GM21619 (cell line): ENCODE results near the gene RGS3.

Experiments
- ATAC-seq: cut with Tn5 transposase; IDR thresholded peaks from one replicate; pipeline ENCODE4 v1.9.1; 2021; ENCODE audit not compliant: unreplicated experiment

The RGS3 gene

DNA sequence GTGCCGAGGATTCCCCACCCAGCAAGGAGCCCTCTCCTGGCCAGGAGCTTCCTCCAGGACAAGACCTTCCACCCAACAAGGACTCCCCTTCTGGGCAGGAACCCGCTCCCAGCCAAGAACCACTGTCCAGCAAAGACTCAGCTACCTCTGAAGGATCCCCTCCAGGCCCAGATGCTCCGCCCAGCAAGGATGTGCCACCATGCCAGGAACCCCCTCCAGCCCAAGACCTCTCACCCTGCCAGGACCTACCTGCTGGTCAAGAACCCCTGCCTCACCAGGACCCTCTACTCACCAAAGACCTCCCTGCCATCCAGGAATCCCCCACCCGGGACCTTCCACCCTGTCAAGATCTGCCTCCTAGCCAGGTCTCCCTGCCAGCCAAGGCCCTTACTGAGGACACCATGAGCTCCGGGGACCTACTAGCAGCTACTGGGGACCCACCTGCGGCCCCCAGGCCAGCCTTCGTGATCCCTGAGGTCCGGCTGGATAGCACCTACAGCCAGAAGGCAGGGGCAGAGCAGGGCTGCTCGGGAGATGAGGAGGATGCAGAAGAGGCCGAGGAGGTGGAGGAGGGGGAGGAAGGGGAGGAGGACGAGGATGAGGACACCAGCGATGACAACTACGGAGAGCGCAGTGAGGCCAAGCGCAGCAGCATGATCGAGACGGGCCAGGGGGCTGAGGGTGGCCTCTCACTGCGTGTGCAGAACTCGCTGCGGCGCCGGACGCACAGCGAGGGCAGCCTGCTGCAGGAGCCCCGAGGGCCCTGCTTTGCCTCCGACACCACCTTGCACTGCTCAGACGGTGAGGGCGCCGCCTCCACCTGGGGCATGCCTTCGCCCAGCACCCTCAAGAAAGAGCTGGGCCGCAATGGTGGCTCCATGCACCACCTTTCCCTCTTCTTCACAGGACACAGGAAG is 120.2 kb downstream of the RGS3 start:
- ATAC-seq = no peak

DNA sequence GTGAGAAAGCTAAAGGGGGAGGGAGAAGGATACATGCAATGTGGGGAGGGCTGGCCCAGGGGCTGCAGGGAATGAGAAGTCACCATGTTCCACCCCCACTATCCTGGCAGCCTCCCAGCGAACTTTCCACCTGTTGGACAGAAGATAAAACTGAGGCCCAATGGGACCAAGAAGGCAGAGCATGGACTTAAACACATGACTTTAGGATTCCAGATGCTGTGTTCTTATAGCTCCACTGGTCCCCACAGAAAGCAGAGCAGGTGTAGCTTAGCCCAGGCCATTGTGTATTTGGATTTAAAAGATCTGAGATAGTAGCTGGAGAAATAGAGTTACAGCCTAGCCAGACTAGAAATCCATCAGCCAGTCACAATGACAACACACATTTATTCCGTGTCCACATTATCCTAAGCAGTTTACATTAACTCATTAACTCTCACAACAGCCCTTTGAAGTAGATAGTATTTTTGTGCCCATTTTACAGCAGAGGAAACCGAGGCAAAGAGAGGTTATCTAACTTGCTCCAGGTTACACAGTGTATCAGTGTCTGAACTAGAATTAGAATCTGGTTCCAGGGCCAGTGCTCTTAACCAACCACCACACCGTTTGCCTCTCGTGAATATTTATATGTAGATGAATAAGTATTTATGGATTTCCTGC is 121.0 kb downstream of the RGS3 start:
- ATAC-seq = no peak

DNA sequence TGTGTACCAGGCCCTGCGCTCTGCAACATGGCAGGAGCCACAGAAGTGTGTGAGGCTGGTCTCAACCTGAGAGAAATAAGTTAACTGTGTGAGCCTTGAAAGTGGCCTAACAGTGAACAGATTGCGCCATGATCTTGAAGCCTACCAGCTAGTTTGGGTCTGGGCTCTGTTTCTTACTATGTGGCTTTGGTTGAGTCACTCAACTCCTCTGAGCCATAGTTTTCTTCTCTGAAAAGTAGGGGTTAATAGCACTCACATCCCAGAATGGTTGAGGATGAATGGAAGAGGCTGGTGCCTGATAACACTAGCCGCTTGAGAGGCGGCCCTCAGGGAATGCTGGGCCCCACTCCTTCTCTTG is 121.5 kb downstream of the RGS3 start:
- no peak for ATAC-seq

DNA sequence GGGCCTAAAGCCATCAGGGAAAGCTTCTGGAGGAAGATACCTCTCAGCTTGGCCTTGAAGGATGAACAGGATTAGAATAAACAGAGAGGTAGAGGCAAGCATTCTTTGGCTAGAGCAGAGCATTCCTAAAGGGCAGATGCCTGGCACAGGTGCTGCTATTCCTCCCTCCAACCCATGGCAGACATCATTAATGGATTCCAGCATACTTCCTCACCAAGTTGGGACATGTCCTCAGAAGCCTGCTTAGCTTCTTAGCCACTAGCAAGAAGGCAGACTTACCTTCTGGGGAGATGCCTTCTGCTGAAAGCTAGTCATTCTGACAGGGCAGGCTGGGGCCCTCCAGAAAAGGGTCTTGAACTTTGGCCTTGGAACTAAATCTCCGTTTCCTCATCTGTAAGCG is 122.0 kb downstream of the RGS3 start:
- ATAC-seq = no peak

DNA sequence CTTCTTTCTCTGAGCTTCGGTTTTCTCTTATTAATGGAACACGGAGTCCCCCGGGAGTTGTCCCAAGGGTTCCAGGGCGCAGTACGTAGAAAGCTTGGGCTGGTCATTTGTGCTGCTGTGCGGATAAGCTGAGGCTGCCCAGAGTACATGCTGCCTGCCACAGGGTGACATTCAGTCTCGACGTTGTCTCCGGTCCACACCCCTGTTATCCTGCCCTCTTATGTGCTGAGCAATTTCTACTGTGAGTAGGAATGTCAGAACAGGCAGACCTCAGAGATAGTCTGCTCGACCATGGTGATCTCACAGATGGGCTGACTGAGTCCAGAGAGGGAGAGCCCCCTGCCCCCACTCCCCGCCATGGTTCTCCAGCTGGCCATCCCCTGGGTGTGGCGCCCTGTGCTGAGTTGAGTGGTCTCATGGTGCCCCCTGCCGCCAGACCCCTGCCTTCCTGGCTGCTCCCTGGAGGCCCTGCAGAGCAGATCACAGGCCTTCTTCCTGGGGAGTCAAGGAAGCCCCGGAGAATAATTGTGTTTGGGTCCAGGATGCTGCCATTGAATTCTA is 124.0 kb downstream of the RGS3 start:
- no peak for ATAC-seq

- ATAC-seq = no peak
These were observed 124.8 kb downstream of the RGS3 start for GRCh38 chr9:113588242-113588810.

GRCh38 chr9:113588936-113589335 is 125.4 kb downstream of the RGS3 start:
- ATAC-seq = no peak

DNA sequence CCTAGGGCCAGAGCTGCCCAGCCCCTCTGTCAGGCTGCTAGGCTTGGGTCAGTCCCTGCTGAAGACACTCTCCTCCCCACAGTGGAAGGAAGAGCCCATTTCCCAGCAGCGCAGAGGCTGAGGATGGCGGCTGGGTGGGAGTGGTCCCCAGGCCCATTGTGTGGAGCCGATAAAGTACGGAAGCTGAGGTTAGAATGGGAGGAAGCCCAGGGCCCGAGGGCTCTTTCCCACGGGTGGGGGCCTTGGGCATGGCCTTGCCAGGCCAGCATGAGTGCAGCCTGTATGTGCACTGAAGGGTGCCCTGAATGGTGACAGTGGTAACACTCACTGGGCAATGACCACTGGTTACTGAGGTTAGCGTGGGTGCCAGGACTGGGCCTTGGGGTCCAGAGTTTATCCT is 125.9 kb downstream of the RGS3 start:
- no peak for ATAC-seq

DNA sequence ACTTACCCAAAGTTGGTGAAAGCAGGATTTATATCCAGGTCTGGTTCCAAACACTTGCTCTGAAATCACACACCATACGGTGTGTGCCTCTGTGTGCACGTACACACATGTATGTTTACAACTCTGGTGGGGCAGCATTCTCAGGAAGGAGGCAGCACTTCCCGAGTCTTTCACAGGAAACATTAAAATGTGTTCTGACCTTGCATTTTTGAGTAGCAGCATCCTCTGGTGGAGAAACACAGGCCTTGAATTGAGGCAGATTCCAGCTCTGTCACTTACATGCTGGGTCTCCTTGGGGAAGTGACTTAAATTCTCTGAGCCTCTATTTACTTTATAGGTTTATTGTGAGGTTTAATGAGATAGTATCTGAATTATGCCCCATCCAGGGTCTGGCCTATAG is 126.4 kb downstream of the RGS3 start:
- no peak for ATAC-seq

DNA sequence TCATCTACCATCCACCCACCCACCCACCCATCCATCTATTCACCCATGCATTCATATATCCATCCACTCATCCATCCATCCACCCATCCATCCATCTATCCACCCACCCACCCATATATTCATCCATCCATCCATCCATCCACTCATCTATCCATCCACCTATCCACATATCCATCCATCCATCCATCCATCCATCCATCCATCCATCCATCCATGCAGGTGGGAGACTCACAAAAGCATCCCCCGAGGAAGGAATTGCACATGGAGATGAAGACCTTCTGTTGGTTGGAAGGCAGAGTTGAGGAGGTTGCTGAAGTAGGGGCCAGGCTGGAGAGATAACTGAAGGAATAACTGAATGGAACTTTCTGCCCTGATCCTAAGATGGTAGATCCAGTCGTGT is 126.9 kb downstream of the RGS3 start:
- no peak for ATAC-seq

DNA sequence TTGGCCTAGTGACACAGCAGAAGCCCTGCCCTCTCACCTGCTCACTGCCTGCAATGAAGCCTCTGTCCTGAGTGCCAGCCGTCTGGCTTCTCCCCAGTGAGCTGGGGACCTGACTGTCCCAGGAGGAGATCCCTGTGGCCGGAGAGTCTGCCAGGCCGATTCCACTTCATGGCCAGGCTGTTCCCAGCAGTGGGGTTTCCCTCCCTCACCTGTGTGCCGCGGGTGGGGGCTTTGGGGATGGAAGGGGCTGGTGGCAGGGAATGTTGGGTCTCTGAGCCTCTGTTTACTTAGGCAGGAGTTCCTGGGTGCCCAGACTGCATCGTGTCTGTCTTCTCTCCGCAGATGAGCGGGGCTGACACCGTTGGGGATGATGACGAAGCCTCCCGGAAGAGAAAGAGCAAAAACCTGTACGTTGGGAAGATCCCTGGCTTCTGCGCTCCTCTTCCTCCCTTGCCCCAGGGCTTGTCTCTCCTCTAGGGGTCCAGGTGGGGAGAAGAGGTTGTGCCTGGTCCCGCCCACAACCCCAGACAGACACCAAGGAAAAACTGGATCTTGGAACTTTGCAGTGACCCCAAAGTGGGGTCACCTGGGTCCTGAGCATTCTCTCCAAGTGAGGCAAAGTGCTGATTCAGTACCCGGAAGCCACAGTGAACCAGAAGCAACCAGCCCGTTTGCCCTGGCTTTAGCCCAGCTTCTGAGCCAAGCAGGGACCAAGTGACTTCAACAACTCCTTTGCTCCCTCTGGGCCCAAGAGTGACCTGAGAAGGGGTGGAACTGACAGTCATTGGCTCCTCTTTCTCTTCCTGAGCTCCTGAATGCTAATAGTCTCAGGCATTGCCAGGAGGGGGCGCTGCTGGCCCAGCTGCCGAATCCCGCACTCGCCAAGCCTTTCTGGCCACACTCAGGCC is 127.7 kb downstream of the RGS3 start:
- ATAC-seq = no peak

DNA sequence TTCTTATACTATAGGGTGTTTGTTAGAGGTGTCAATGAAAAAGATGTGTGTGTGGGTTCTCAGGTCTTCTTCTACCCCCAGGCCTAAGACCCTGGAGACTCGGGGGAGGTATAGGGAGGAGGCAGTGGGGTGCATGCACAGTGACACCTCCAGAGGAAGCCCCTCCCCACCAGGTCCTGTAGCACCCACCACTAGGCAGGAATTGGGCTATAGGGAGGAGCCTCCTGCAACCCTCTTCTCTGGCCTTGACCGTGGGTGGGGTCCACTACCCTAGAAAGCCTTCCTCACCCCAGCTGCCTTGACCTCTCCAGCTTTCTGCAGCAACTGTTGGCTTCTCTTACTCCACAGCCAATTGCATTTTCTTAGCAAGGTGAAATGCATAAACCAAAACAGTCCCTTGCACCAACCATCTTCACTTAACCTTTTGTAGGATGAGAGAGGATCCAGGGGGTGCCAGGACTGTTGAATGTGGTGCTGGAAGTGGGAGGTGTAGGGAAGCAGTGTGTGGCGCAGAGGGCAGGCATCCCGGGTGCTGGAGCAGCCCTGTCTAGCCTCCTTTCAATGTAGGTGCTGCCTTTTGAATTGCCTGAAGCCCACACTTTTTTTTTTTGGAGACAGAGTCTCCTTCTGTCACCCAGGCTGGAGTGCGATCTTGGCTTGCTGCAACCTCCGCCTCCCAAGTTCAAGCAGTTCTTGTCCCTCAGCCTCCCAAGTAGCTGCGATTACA is 128.5 kb downstream of the RGS3 start:
- ATAC-seq = no peak

DNA sequence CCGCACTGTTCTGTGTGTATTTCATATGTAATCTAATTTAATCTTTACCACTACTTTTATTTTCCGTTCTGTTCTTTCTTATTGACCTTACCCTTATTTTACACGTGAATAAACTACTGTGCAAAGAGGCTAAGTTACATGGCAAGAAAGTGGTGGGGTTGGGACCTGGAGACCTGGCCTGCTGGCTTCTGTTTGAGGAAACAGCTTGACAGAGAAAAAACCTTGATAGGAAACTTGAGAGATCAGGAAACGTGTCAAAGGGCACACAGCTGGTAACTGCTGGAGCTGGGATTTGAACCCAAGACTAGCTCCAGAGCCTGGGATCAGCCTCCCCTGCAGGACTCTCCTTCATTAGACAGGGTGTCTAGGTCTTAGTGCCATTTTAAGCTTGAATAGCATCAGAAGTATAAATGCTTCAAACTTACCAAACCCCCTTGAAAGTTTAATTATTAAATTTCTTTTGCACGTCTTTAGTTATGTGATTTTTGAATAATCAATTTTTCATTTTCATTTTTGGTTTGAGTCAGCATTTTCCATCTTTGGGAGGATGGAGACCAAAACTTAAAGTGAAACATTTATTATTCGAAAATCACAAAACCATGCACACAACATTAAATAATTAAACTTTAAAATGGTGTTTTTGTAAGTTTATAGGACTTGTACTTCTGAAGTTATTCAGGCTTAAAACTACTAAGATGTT is 129.5 kb downstream of the RGS3 start:
- ATAC-seq = no peak

GRCh38 chr9:113593682-113594281 is 130.3 kb downstream of the RGS3 start:
- peak; percentile 73 for ATAC-seq

GRCh38 chr9:113594484-113595299 is 131.2 kb downstream of the RGS3 start:
- ATAC-seq = no peak

DNA sequence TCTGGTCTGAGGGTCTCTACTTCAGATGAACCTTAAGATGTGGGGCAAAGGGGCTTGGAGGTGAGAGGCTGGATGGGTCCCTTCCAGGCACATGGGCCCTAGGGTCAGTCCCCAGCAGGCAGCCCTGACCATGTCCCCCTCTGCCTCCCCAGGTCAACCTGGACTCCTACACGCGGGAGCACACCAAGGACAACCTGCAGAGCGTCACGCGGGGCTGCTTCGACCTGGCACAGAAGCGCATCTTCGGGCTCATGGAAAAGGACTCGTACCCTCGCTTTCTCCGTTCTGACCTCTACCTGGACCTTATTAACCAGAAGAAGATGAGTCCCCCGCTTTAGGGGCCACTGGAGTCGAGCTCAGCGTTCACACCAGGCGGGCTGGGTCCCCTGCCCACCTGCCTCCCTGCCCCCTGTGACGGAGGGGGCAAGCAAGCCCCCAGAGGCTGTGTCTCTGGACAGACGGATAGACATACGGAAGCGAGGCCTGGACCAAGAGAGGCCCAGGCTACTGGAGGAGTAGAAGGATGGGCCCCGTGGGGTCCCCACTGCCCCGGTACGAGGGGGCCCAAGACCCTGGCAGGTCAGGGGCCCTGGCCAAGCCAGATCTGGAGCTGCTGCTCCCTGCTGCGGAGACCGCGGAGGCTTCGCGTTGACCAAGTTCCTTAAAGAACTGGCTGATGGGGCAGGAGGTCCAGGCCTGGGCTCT is 133.2 kb downstream of the RGS3 start:
- no peak for ATAC-seq

GRCh38 chr9:113597390-113598241 is 134.1 kb downstream of the RGS3 start:
- ATAC-seq = no peak
